Endodermal cell (in vitro differentiated cells): Measurements from ENCODE around the gene SNX5. TPM values are rescaled to one million over a fixed set of nuclear protein-coding genes. Genes with fewer than 3 reads are reported as not detected.
A peak's percentile ranks its signal among the peaks of the same experiment; 100 is the strongest.

ENCODE experiments used
- DNase-seq: peaks from one replicate; pipeline ENCODE4 v3.0.0-alpha.2; 2017
- H3K27ac ChIP-seq: 2 replicates; pipeline ENCODE4 v1.5.1; 2013; ENCODE audit warnings: mild to moderate bottlenecking, low read depth, low read length, moderate library complexity
- H3K27me3 ChIP-seq: 2 replicates; pipeline ENCODE4 v1.6.1; 2013; ENCODE audit warnings: mild to moderate bottlenecking, low read length, moderate library complexity; ENCODE audit not compliant: insufficient read depth, control insufficient read depth, poor library complexity, severe bottlenecking
- H3K36me3 ChIP-seq: 2 replicates; pipeline ENCODE4 v1.7.0; 2013; ENCODE audit warnings: mild to moderate bottlenecking, low read length, moderate library complexity; ENCODE audit not compliant: control insufficient read depth, insufficient read depth
- H3K4me1 ChIP-seq: one replicate; pipeline ENCODE4 v1.7.0; 2013; ENCODE audit warnings: low read length; ENCODE audit not compliant: control insufficient read depth, insufficient read depth
- H3K4me3 ChIP-seq: 2 replicates; pipeline ENCODE4 v1.5.1; 2013; ENCODE audit warnings: mild to moderate bottlenecking, low read length, moderate library complexity
- H3K9ac ChIP-seq: 2 replicates; pipeline ENCODE4 v1.6.1; 2013; ENCODE audit warnings: mild to moderate bottlenecking, low read length, moderate library complexity; ENCODE audit not compliant: poor library complexity, severe bottlenecking; ENCODE audit errors: extremely low read depth
- H3K9me3 ChIP-seq: 2 replicates; pipeline ENCODE4 v1.6.1; 2013; ENCODE audit warnings: mild to moderate bottlenecking, low read length, moderate library complexity; ENCODE audit not compliant: control insufficient read depth
- H3K27ac Mint-ChIP-seq: 2 replicates; pipeline ENCODE4 v1.8.0; 2020; ENCODE audit warnings: mixed read lengths
- H3K27me3 Mint-ChIP-seq: 2 replicates; pipeline ENCODE4 v1.8.0; 2021; ENCODE audit warnings: mild to moderate bottlenecking, mixed read lengths; ENCODE audit not compliant: insufficient read depth
- H3K36me3 Mint-ChIP-seq: 2 replicates; pipeline ENCODE4 v1.8.0; 2020; ENCODE audit warnings: low read depth, mixed read lengths
- H3K4me1 Mint-ChIP-seq: 2 replicates; pipeline ENCODE4 v1.8.0; 2020; ENCODE audit warnings: mixed read lengths
- H3K4me3 Mint-ChIP-seq: 2 replicates; pipeline ENCODE4 v1.8.0; 2020; ENCODE audit warnings: mild to moderate bottlenecking, moderate library complexity, mixed read lengths
- H3K9me3 Mint-ChIP-seq: 2 replicates; pipeline ENCODE4 v1.8.0; 2020; ENCODE audit warnings: mild to moderate bottlenecking, mixed read lengths
- WGBS, 2 experiments: methylation state at CpG; one replicate each; pipeline versions ENCODE4 v1.1.5 to v1.1.7; 2013; ENCODE audit warnings: missing lambda C conversion rate in 2 of 2, mixed read lengths in 1 of 2; ENCODE audit not compliant: insufficient coverage in 1 of 2, insufficient read length in 1 of 2; 5-methylcytosine and 5-hydroxymethylcytosine counted together
- total RNA-seq, 2 donors: library from RNA; stranded (reverse); fragmentation: NEBNext Ultra II Directional in 1 of 2; extraction: Animal tissue kit (Norgen Biotek cat#: 25700) in 1 of 2; gene quantifications; 2 replicates in 1 of 2; 3 replicates in 1 of 2; pipeline ENCODE4 v1.2.1, GENCODE V29; 2021
- TF ChIP-seq, protein P1 (sequence below): fragments of 200-600 bp; sonication (generic); conservative IDR thresholded peaks from 2 replicates; pipeline ENCODE4 v1.5.0; 2021; ENCODE audit warnings: antibody characterized with exemption, mild to moderate bottlenecking

SNX5 gene
- total RNA-seq, 2 donors from 2014 or later = 170 to 171 TPM

DNA sequence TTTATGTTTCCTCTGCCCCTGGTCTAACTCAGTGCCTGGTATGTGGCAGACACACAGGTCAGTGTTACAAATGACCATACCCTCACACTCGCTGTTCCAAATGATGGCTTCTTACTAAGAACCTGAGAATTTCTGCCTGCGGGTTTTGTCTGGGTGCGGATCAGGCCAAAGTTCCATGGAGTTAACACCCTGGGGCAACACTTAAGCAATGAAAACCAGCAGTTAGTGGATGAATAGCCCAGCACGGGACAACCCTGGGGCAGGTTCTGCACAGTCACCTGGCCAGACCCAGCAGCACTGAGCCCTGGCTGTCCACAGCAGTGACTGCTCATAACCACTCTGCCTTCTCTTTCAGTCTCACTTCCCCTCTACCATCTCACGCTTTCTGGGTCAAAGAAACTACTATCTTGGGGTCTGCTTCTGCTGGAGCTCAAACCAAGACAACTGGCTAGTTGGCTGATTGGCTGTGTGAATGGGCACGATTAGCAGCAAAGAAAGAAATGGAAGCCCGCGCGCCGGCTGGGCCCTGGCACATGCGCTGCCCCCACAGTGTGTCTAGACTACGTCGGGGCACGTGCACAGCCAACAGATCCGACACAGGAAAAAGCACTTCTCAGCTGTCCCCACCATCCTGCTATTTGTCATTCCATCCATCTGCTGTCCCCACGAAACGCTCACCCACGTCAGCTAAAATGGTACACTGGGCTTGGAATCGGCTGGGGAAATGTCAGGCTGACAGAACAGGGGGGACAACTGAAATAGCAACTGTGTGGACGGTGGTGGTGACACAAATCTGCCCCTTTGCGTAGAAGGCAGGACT, 36.8 kb upstream of the SNX5 start:
- no peaks in the 10 kb centered on the region for H3K36me3 Mint-ChIP-seq
- TF ChIP-seq, protein P1, sequence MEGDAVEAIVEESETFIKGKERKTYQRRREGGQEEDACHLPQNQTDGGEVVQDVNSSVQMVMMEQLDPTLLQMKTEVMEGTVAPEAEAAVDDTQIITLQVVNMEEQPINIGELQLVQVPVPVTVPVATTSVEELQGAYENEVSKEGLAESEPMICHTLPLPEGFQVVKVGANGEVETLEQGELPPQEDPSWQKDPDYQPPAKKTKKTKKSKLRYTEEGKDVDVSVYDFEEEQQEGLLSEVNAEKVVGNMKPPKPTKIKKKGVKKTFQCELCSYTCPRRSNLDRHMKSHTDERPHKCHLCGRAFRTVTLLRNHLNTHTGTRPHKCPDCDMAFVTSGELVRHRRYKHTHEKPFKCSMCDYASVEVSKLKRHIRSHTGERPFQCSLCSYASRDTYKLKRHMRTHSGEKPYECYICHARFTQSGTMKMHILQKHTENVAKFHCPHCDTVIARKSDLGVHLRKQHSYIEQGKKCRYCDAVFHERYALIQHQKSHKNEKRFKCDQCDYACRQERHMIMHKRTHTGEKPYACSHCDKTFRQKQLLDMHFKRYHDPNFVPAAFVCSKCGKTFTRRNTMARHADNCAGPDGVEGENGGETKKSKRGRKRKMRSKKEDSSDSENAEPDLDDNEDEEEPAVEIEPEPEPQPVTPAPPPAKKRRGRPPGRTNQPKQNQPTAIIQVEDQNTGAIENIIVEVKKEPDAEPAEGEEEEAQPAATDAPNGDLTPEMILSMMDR = no peak
- no peak overlapping the region for H3K27ac ChIP-seq
- no peak overlapping the region for H3K9ac ChIP-seq
- no peaks in the 10 kb centered on the region for H3K36me3 ChIP-seq
- peaks cover 29% of the 10 kb centered on the region for H3K4me1 Mint-ChIP-seq
- no peak overlapping the region for H3K4me3 Mint-ChIP-seq
- H3K27me3 ChIP-seq = no peaks in the 10 kb centered on the region
- no peaks in the 10 kb centered on the region for H3K9me3 Mint-ChIP-seq
- no peaks in the 10 kb centered on the region for H3K4me1 ChIP-seq
- no peaks in the 10 kb centered on the region for H3K9me3 ChIP-seq
- H3K27ac Mint-ChIP-seq = peak overlapping the region; percentile 32
- DNase-seq = peak; percentile 61
- H3K4me3 ChIP-seq = no peak overlapping the region
- WGBS, 2 experiments = 92 to 93% methylated on average over 20 to 21 of the region's 21 CpGs
- no peaks in the 10 kb centered on the region for H3K27me3 Mint-ChIP-seq

GRCh38 chr20:18004384-18005031, 35.9 kb upstream of the SNX5 start:
- WGBS, 2 experiments = 74 to 89% methylated on average over 8 of the region's 8 CpGs
- H3K27me3 Mint-ChIP-seq = no peaks in the 10 kb centered on the region
- H3K4me3 Mint-ChIP-seq = no peak overlapping the region
- H3K9me3 ChIP-seq = no peaks in the 10 kb centered on the region
- H3K36me3 Mint-ChIP-seq = no peaks in the 10 kb centered on the region
- TF ChIP-seq, protein P1 = no peak
- no peaks in the 10 kb centered on the region for H3K36me3 ChIP-seq
- H3K27me3 ChIP-seq = no peaks in the 10 kb centered on the region
- no peak overlapping the region for H3K9ac ChIP-seq
- H3K9me3 Mint-ChIP-seq = no peaks in the 10 kb centered on the region
- no peak overlapping the region for H3K27ac ChIP-seq
- no peaks in the 10 kb centered on the region for H3K4me1 ChIP-seq
- no peak for DNase-seq
- H3K4me3 ChIP-seq = no peak overlapping the region
- H3K27ac Mint-ChIP-seq = peak overlapping the region; percentile 32
- peaks cover 29% of the 10 kb centered on the region for H3K4me1 Mint-ChIP-seq

DNA sequence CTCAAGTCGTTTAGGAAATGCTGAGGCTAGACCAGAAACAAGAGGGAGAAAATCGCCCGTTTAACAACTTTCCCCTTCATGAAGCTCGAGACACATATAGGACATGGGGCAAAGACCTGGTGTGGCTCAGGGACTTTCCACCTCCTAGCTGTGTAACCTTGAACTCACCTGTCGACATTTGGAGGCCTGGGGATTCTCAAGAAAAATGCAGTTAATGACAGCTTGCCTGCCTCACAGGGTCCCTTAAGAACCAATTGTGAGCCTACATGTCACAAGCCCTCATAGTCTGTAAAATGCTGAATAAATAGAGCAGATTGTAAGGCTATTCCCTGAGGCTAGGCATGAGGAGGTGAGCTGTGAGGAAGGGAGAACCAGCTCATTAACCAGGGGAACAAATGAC, 35.3 kb upstream of the SNX5 start:
- Mint-ChIP-seq H3K27ac (peak overlapping the region; percentile 52), H3K4me1 (peaks cover 25% of the 10 kb centered on the region), H3K9me3 (no peaks in the 10 kb centered on the region), H3K4me3 (no peak overlapping the region), H3K36me3 (no peaks in the 10 kb centered on the region), H3K27me3 (no peaks in the 10 kb centered on the region)
- H3K27me3 ChIP-seq = no peaks in the 10 kb centered on the region
- H3K36me3 ChIP-seq = no peaks in the 10 kb centered on the region
- no peak overlapping the region for H3K27ac ChIP-seq
- 82% methylated on average over 5 of the region's 5 CpGs for WGBS, 2 experiments
- no peak overlapping the region for H3K4me3 ChIP-seq
- no peak overlapping the region for H3K9ac ChIP-seq
- no peaks in the 10 kb centered on the region for H3K4me1 ChIP-seq
- TF ChIP-seq, protein P1 = no peak
- H3K9me3 ChIP-seq = no peaks in the 10 kb centered on the region
- DNase-seq = no peak
